Transverse colon (tissue), 4 donors: ENCODE data around the gene KMT2A. TPM values are rescaled to one million over a fixed set of nuclear protein-coding genes. Genes with fewer than 3 reads are reported as not detected.
"Not testable (repeated sequence)": the region's sequence is repeated elsewhere in the genome, so short reads cannot be mapped to it uniquely, and the experiment has no call there.

Source experiments
- DNase-seq: peaks from one replicate; pipeline ENCODE4 v3.0.0-alpha.2; 2019
- H3K27ac ChIP-seq, 4 donors: fragments of 200-600 bp; sonication (generic); 2 replicates each; pipeline ENCODE4 v1.5.1; 2016 to 2018; ENCODE audit warnings: inconsistent platforms in 4 of 4
- H3K27me3 ChIP-seq: fragments of 200-600 bp; sonication (generic); 2 replicates; pipeline ENCODE4 v1.5.1; 2017; ENCODE audit warnings: inconsistent platforms
- H3K36me3 ChIP-seq, 4 donors: fragments of 200-600 bp; sonication (generic); 2 replicates each; pipeline ENCODE4 v1.5.1; 2017 to 2019; ENCODE audit warnings: inconsistent platforms in 4 of 4
- H3K4me1 ChIP-seq, 4 donors: fragments of 200-600 bp; sonication (generic); 2 replicates each; pipeline ENCODE4 v1.5.1; 2017 to 2020; ENCODE audit warnings: inconsistent platforms in 4 of 4
- H3K4me3 ChIP-seq, 4 donors: fragments of 200-600 bp; sonication (generic); 1 replicate in 1 of 4; 2 replicates in 3 of 4; pipeline versions ENCODE4 v1.5.1 to v1.6.1; 2017 to 2019; ENCODE audit warnings: inconsistent platforms in 4 of 4
- H3K9me3 ChIP-seq, 2 donors: fragments of 200-600 bp; sonication (generic); 2 replicates each; pipeline ENCODE4 v1.5.1; 2017 to 2019; ENCODE audit warnings: inconsistent platforms in 2 of 2
- EP300 ChIP-seq: sonication (generic); formaldehyde crosslinking; IDR thresholded peaks from one replicate; pipeline ENCODE4 v1.6.1; 2017; ENCODE audit warnings: antibody characterized with exemption, low read depth
- POLR2A ChIP-seq: fragments of 450-650 bp; IDR thresholded peaks from one replicate; pipeline ENCODE4 v1.6.1; 2016; ENCODE audit warnings: antibody characterized with exemption, mild to moderate bottlenecking, moderate library complexity
- POLR2AphosphoS5 ChIP-seq, 3 donors: sonication (generic); formaldehyde crosslinking; IDR thresholded peaks; one replicate each; pipeline ENCODE4 v1.6.1; 2016; ENCODE audit warnings: antibody characterized with exemption in 3 of 3
- WGBS, 2 donors: methylation state at CpG; one replicate each; pipeline ENCODE4 v1.1.5; 2018; ENCODE audit warnings: low coverage in 1 of 2; 5-methylcytosine and 5-hydroxymethylcytosine counted together
- in situ Hi-C, 4 donors: fragments of 200-750 bp; cut with MboI; loops; one replicate each; pipeline versions ENCODE4 v1.15.0 to v1.15.1; 2017; ENCODE audit warnings: low sequenced_read_pairs in 3 of 4, low pct_ligation_motif_present in 1 of 4, low pct_unique_long_range_greater_than_20kb in 1 of 4
- intact Hi-C: fragments of 100-400 bp; cut with DNase I; formaldehyde crosslinking; loops from one replicate; pipeline ENCODE4 v1.15.1; 2023; ENCODE audit warnings: low total_unique reads
- total RNA-seq, 4 donors: library from RNA; depleted of rRNA; stranded (reverse); fragments of >200 nt; gene quantifications; one replicate each; pipeline ENCODE4 v1.1.0, GENCODE V29; 2016
- TF ChIP-seq, protein P1 (sequence below), 5 experiments: fragments of 200-600 bp in 3 of 5; fragments of 450-650 bp in 2 of 5; sonication (generic) in 3 of 5; IDR thresholded peaks; 1 replicate in 2 of 5; 2 replicates in 3 of 5; pipeline ENCODE4 v1.5.1; 2016 to 2017; ENCODE audit warnings: antibody characterized with exemption in 5 of 5, inconsistent platforms in 3 of 5, mild to moderate bottlenecking in 2 of 5, moderate library complexity in 1 of 5

Gene KMT2A
- total RNA-seq, 4 donors from 2014 or later: 51.1 to 120 (median 75.5) TPM

DNA sequence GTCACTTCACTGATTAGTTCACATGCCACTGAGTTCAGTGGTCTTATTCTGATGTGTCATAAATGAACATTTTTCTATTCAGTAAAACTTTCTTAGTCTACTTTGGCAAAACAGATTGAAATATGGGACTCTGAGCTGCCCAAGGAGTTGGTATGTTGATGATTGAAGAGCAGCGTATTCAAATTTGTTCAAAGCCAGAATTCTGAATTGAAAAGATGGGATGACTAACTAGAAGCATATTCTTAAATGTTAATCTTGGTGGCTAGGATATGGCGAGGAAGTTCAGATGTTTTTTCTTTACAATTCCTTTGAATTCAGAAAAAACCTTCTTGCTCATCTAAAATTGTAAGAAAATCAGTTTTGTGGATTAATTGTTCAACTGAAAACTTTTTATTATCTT is 34.7 kb downstream of the KMT2A start:
- no peak for TF ChIP-seq POLR2AphosphoS5 (IDR thresholded peaks at IDR 0.05)
- no peak for TF ChIP-seq EP300
- TF ChIP-seq POLR2A: no peak
- TF ChIP-seq, protein P1, sequence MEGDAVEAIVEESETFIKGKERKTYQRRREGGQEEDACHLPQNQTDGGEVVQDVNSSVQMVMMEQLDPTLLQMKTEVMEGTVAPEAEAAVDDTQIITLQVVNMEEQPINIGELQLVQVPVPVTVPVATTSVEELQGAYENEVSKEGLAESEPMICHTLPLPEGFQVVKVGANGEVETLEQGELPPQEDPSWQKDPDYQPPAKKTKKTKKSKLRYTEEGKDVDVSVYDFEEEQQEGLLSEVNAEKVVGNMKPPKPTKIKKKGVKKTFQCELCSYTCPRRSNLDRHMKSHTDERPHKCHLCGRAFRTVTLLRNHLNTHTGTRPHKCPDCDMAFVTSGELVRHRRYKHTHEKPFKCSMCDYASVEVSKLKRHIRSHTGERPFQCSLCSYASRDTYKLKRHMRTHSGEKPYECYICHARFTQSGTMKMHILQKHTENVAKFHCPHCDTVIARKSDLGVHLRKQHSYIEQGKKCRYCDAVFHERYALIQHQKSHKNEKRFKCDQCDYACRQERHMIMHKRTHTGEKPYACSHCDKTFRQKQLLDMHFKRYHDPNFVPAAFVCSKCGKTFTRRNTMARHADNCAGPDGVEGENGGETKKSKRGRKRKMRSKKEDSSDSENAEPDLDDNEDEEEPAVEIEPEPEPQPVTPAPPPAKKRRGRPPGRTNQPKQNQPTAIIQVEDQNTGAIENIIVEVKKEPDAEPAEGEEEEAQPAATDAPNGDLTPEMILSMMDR (IDR thresholded peaks at IDR 0.05): no peak
- H3K9me3 ChIP-seq: no peaks in the 10 kb centered on the region
- 92 to 100% methylated on average over 2 of the region's 2 CpGs for WGBS, 2 donors
- H3K4me3 ChIP-seq: no peak overlapping the region
- in situ Hi-C loops (no loop called here), intact Hi-C loops (no loop called here)
- no peak overlapping the region for H3K27ac ChIP-seq
- DNase-seq: no peak
- H3K4me1 ChIP-seq: no peaks in the 10 kb centered on the region
- no peaks in the 10 kb centered on the region for H3K27me3 ChIP-seq
- H3K36me3 ChIP-seq: peaks cover 0 to 32% (median 4%) of the 10 kb centered on the region in 4 donors

DNA sequence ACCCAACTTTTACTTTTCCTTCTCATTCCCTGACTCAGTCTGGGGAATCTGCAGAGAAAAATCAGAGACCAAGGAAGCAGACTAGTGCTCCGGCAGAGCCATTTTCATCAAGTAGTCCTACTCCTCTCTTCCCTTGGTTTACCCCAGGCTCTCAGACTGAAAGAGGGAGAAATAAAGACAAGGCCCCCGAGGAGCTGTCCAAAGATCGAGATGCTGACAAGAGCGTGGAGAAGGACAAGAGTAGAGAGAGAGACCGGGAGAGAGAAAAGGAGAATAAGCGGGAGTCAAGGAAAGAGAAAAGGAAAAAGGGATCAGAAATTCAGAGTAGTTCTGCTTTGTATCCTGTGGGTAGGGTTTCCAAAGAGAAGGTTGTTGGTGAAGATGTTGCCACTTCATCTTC is 37.2 kb downstream of the KMT2A start:
- TF ChIP-seq POLR2AphosphoS5 (IDR thresholded peaks at IDR 0.05) (no peak), POLR2A (no peak), EP300 (no peak)
- TF ChIP-seq, protein P1 (IDR thresholded peaks at IDR 0.05): no peak
- in situ Hi-C loops (no loop called here), intact Hi-C loops (no loop called here)
- no peaks in the 10 kb centered on the region for H3K9me3 ChIP-seq
- WGBS, 2 donors: 96 to 100% methylated on average over 3 to 6 of the region's 6 CpGs
- peaks cover 0 to 50% (median 11%) of the 10 kb centered on the region in 4 donors for H3K36me3 ChIP-seq
- H3K4me3 ChIP-seq: no peak overlapping the region
- H3K27me3 ChIP-seq: no peaks in the 10 kb centered on the region
- DNase-seq: no peak
- H3K27ac ChIP-seq: no peak overlapping the region
- no peaks in the 10 kb centered on the region for H3K4me1 ChIP-seq

DNA sequence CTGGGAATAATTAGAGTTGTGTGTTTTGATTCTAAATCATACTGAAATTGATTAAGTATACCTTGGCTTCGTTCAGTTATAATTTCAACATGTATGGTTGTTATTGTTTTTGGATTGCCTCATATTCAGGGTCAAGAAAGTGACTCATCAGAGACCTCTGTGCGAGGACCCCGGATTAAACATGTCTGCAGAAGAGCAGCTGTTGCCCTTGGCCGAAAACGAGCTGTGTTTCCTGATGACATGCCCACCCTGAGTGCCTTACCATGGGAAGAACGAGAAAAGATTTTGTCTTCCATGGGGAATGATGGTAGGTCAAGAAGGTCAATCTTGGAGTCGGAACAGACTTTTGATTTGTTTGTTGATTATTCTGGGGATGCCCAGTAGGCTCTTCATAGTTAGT is 40.4 kb downstream of the KMT2A start:
- no peak for TF ChIP-seq POLR2AphosphoS5 (IDR thresholded peaks at IDR 0.05)
- TF ChIP-seq, protein P1 (IDR thresholded peaks at IDR 0.05): no peak
- no peak for TF ChIP-seq EP300
- no peak for TF ChIP-seq POLR2A
- Histone ChIP-seq H3K27me3 (no peaks in the 10 kb centered on the region), H3K36me3 (peaks cover 0 to 74% (median 24%) of the 10 kb centered on the region in 4 donors), H3K4me1 (no peaks in the 10 kb centered on the region), H3K27ac (no peak overlapping the region), H3K4me3 (no peak overlapping the region), H3K9me3 (no peaks in the 10 kb centered on the region)
- in situ Hi-C loops: loop anchor here in 2 of 4 donors (25.0 kb wide), 2 partner anchors 289 to 339 kb away; partner anchors contain the start of gene SCN2B (in 1 of the 2)
- no peak for DNase-seq
- intact Hi-C loops: no loop called here
- 79 to 81% methylated on average over 3 to 7 of the region's 7 CpGs for WGBS, 2 donors

DNA sequence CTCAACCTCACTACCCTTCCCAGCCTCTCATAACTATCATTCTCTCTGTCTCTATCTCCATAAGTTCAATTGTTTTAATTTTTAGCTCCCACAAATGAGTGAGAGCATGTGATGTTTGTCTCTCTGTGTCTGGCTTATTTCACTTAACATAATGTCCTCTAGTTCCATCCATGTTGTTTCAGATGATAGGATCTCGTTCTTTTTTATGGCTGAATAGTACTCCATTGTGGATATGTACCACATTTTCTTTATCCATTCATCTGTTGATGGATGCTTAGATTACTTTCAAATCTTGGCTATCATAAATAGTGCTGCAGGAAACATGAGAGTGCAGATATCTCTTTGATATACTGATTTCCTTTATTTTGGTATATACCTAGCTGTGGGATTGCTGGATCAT is 44.9 kb downstream of the KMT2A start:
- H3K4me1 ChIP-seq, DNase-seq, H3K9me3 ChIP-seq, H3K27ac ChIP-seq, intact Hi-C loops, H3K27me3 ChIP-seq, H3K4me3 ChIP-seq: not testable (repeated sequence)
- peaks cover 0 to 89% (median 41%) of the 10 kb centered on the region in 4 donors for H3K36me3 ChIP-seq
- in situ Hi-C loops: loop anchor here in 2 of 4 donors (25.0 kb wide), 2 partner anchors 294 to 344 kb away; partner anchors contain the start of gene SCN2B (in 1 of the 2)
- 80 to 97% methylated on average over 1 of the region's 1 CpG for WGBS, 2 donors

DNA sequence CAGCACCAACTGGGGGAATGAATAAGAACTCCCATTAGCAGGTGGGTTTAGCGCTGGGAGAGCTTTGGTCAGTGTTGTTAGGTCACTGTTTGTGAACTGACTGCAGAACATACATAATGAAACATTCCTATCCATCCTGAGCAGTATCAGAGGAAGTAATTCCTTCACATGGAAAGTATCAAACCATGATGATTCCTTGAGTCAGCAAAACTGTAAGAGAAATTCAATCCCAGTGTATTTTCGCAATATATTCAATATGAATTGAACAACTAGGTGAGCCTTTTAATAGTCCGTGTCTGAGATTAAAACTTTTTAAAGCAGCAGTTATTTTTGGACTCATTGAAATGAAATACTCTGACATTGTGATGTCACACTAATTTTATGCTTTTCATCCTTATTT is 48.1 kb downstream of the KMT2A start:
- Histone ChIP-seq H3K27me3 (no peaks in the 10 kb centered on the region), H3K4me1 (no peaks in the 10 kb centered on the region), H3K27ac (no peak overlapping the region), H3K9me3 (no peaks in the 10 kb centered on the region), H3K4me3 (no peak overlapping the region), H3K36me3 (peaks cover 0 to 76% (median 35%) of the 10 kb centered on the region in 4 donors)
- in situ Hi-C loops (loop anchor here in 2 of 4 donors (25.0 kb wide), 2 partner anchors 297 to 347 kb away; partner anchors contain the start of gene SCN2B (in 1 of the 2)), intact Hi-C loops (no loop called here)
- TF ChIP-seq POLR2A: no peak
- TF ChIP-seq, protein P1 (IDR thresholded peaks at IDR 0.05): no peak
- no peak for TF ChIP-seq EP300
- no peak for TF ChIP-seq POLR2AphosphoS5 (IDR thresholded peaks at IDR 0.05)
- DNase-seq: no peak
- 88 to 96% methylated on average over 3 of the region's 3 CpGs for WGBS, 2 donors
